Activated naive CD4-positive, alpha-beta T cell treated with Interleukin-2 at 50 U/mL for 16 hours (primary cell): Measurements from ENCODE around the gene SETBP1.
"Not testable (repeated sequence)": the region's sequence is repeated elsewhere in the genome, so short reads cannot be mapped to it uniquely, and the experiment has no call there.

ENCODE experiments used
- DNase-seq: peaks from one replicate; pipeline ENCODE4 v3.0.0-alpha.2; 2020

SETBP1 gene

GRCh38 chr18:44708451-44709083 lies 27.9 kb downstream of the SETBP1 start:
- DNase-seq = no peak

GRCh38 chr18:44709307-44710126 lies 28.8 kb downstream of the SETBP1 start:
- DNase-seq = no peak

- no peak for DNase-seq
These were observed 30.2 kb downstream of the SETBP1 start for GRCh38 chr18:44710931-44711330.

GRCh38 chr18:44712025-44712424 lies 31.3 kb downstream of the SETBP1 start:
- no peak for DNase-seq

GRCh38 chr18:44713435-44713834 lies 32.7 kb downstream of the SETBP1 start:
- DNase-seq = no peak

GRCh38 chr18:44714376-44714775 lies 33.7 kb downstream of the SETBP1 start:
- DNase-seq = no peak

GRCh38 chr18:44715245-44715644 lies 34.6 kb downstream of the SETBP1 start:
- no peak for DNase-seq

GRCh38 chr18:44715842-44716241 lies 35.2 kb downstream of the SETBP1 start:
- DNase-seq = no peak

- peak; percentile 56 for DNase-seq
These were observed 36.0 kb downstream of the SETBP1 start for GRCh38 chr18:44716697-44717163.

GRCh38 chr18:44719519-44720060 lies 38.9 kb downstream of the SETBP1 start:
- no peak for DNase-seq

- not testable (repeated sequence) for DNase-seq
These were observed 41.1 kb downstream of the SETBP1 start for GRCh38 chr18:44721748-44722147.

GRCh38 chr18:44723411-44723810 lies 42.7 kb downstream of the SETBP1 start:
- no peak for DNase-seq

GRCh38 chr18:44724105-44724778 lies 43.6 kb downstream of the SETBP1 start:
- no peak for DNase-seq

GRCh38 chr18:44725300-44726058 lies 44.8 kb downstream of the SETBP1 start:
- peak; percentile 75 for DNase-seq

- DNase-seq = no peak
These were observed 45.4 kb downstream of the SETBP1 start for GRCh38 chr18:44726059-44726421.

- no peak for DNase-seq
These were observed 46.6 kb downstream of the SETBP1 start for GRCh38 chr18:44727291-44727690.

- no peak for DNase-seq
These were observed 49.0 kb downstream of the SETBP1 start for GRCh38 chr18:44729631-44730101.

GRCh38 chr18:44730803-44731529 lies 50.3 kb downstream of the SETBP1 start:
- DNase-seq = no peak

GRCh38 chr18:44731530-44732237 lies 51.0 kb downstream of the SETBP1 start:
- no peak for DNase-seq

GRCh38 chr18:44732238-44732563 lies 51.5 kb downstream of the SETBP1 start:
- DNase-seq = no peak

GRCh38 chr18:44732599-44732998 lies 51.9 kb downstream of the SETBP1 start:
- DNase-seq = no peak
